B cell (primary cell): ENCODE data around the gene CXXC4. TPM values are rescaled to one million over a fixed set of nuclear protein-coding genes. Genes with fewer than 3 reads are reported as not detected.

Source experiments
- ATAC-seq: fragments of 200-7000 bp; cut with Tn5 transposase; one replicate; pipeline ENCODE4 v1.10.0; 2021; ENCODE audit warnings: low read depth, mild to moderate bottlenecking, moderate number of reproducible peaks, moderate library complexity
- CTCF ChIA-PET: fragments of 350-600 bp; sonication (Branson Sonifier 250); formaldehyde crosslinking; loops from one replicate; lab custom pipeline; 2021; ENCODE audit warnings: antibody characterized with exemption, inconsistent platforms; lab: Charles Lee
- POLR2A ChIA-PET: fragments of 350-600 bp; sonication (Branson Sonifier 250); formaldehyde crosslinking; loops from one replicate; lab custom pipeline; 2021; ENCODE audit warnings: antibody characterized with exemption; lab: Charles Lee
- DNase-seq: peaks from one replicate; pipeline ENCODE4 v3.0.0; 2013
- H2AFZ ChIP-seq: 2 replicates; pipeline ENCODE4 v1.6.1; 2012; ENCODE audit warnings: mild to moderate bottlenecking, low read depth, low read length; ENCODE audit not compliant: insufficient read depth, poor library complexity, severe bottlenecking
- H3K27ac ChIP-seq, 2 donors: 1 replicate in 1 of 2; 2 replicates in 1 of 2; pipeline ENCODE4 v1.5.1; 2012 to 2013; ENCODE audit warnings: low read length in 2 of 2, mild to moderate bottlenecking in 2 of 2, moderate library complexity in 1 of 2
- H3K27me3 ChIP-seq, 4 experiments: fragments of 200-600 bp in 1 of 4; sonication (generic) in 1 of 4; replicated peaks in 1 of 4; 1 replicate in 2 of 4; 2 replicates in 2 of 4; pipeline versions ENCODE4 v1.6.1 to v1.7.0; 2013 to 2016; ENCODE audit warnings: low read length in 3 of 4, mild to moderate bottlenecking in 2 of 4, mixed read lengths in 1 of 4, moderate library complexity in 1 of 4; ENCODE audit not compliant: insufficient read depth in 4 of 4, control insufficient read depth in 3 of 4; ENCODE audit errors: control extremely low read depth in 1 of 4
- H3K36me3 ChIP-seq, 2 experiments: replicated peaks in 1 of 2; 1 replicate in 1 of 2; 2 replicates in 1 of 2; pipeline versions ENCODE4 v1.6.1 to v1.7.1; 2013; ENCODE audit warnings: low read length in 1 of 2; ENCODE audit not compliant: insufficient read depth in 2 of 2, control insufficient read depth in 1 of 2; ENCODE audit errors: control extremely low read depth in 1 of 2, extremely low read depth in 1 of 2
- H3K4me1 ChIP-seq, 2 donors: fragments of 200-600 bp in 1 of 2; sonication (generic) in 1 of 2; 1 replicate in 1 of 2; 2 replicates in 1 of 2; pipeline versions ENCODE4 v1.5.1 to v1.6.1; 2013 to 2017; ENCODE audit warnings: low read length in 2 of 2; ENCODE audit not compliant: control insufficient read depth in 2 of 2, insufficient read depth in 2 of 2
- H3K4me2 ChIP-seq: replicated peaks from 2 replicates; pipeline ENCODE3; 2012; ENCODE audit warnings: mild to moderate bottlenecking, low read depth, low read length; ENCODE audit not compliant: poor library complexity, severe bottlenecking
- H3K4me3 ChIP-seq, 5 experiments: fragments of 200-600 bp in 1 of 5; sonication (generic) in 1 of 5; 1 replicate in 3 of 5; 2 replicates in 2 of 5; pipeline versions ENCODE4 v1.5.1 to v1.7.0; 2011 to 2016; ENCODE audit warnings: low read length in 4 of 5, mild to moderate bottlenecking in 4 of 5, low read depth in 2 of 5, control low read depth in 1 of 5, moderate library complexity in 1 of 5; ENCODE audit not compliant: insufficient read depth in 1 of 5; ENCODE audit errors: control extremely low read depth in 1 of 5, extremely low read depth in 1 of 5
- H3K79me2 ChIP-seq: fragments of 200-600 bp; sonication (generic); one replicate; pipeline ENCODE4 v1.6.0; 2016; ENCODE audit warnings: low read length; ENCODE audit not compliant: control insufficient read depth, insufficient read depth
- H3K9ac ChIP-seq: fragments of 200-600 bp; sonication (generic); 2 replicates; pipeline ENCODE4 v1.6.1; 2017; ENCODE audit warnings: mild to moderate bottlenecking, low read length, moderate library complexity
- H3K9me3 ChIP-seq, 3 donors: one replicate each; pipeline versions ENCODE4 v1.6.1 to v1.7.1; 2013; ENCODE audit warnings: low read length in 2 of 3; ENCODE audit not compliant: control insufficient read depth in 2 of 3, insufficient read depth in 1 of 3; ENCODE audit errors: control extremely low read depth in 1 of 3
- H4K20me1 ChIP-seq: 2 replicates; pipeline ENCODE4 v1.6.0; 2012; ENCODE audit warnings: mild to moderate bottlenecking, low read length; ENCODE audit not compliant: insufficient read depth, control insufficient read depth, poor library complexity, severe bottlenecking
- H3K27ac Mint-ChIP-seq: one replicate; pipeline ENCODE4 v1.8.0; 2021; ENCODE audit warnings: mixed read lengths
- H3K27me3 Mint-ChIP-seq: one replicate; pipeline ENCODE4 v1.8.0; 2021; ENCODE audit warnings: mixed read lengths
- H3K4me1 Mint-ChIP-seq: one replicate; pipeline ENCODE4 v1.8.0; 2021; ENCODE audit warnings: mixed read lengths
- H3K4me3 Mint-ChIP-seq: one replicate; pipeline ENCODE4 v1.8.0; 2021; ENCODE audit warnings: mixed read lengths
- H3K9me3 Mint-ChIP-seq: one replicate; pipeline ENCODE4 v1.8.0; 2022; ENCODE audit warnings: mixed read lengths; ENCODE audit not compliant: insufficient read depth
- CTCF ChIP-seq: fragments of 200-600 bp; IDR thresholded peaks from one replicate; pipeline ENCODE4 v1.8.0; 2022; ENCODE audit warnings: antibody characterized with exemption, mild to moderate bottlenecking
- EZH2 ChIP-seq: IDR thresholded peaks from 2 replicates; pipeline ENCODE4 v1.6.1; 2012; ENCODE audit warnings: borderline replicate concordance, low read depth, mild to moderate bottlenecking, moderate library complexity, low read length; ENCODE audit not compliant: insufficient read depth, poor library complexity, severe bottlenecking
- WGBS: methylation state at CpG from one replicate; pipeline ENCODE4 v1.1.5; 2013; ENCODE audit warnings: missing lambda C conversion rate; ENCODE audit not compliant: insufficient coverage; 5-methylcytosine and 5-hydroxymethylcytosine counted together
- intact Hi-C: fragments of 100-400 bp; cut with micrococcal nuclease; formaldehyde crosslinking; loops from one replicate; pipeline ENCODE4 v1.10.0; 2022
- polyA plus RNA-seq: library from polyadenylated mRNA; depleted of rRNA; stranded (reverse); fragments of >200 nt; gene quantifications from 2 replicates; pipeline ENCODE4 v1.2.3, GENCODE V29; 2012
- total RNA-seq, 2 donors: library from RNA; stranded (reverse); fragments of 120-200 nt in 1 of 2; gene quantifications; 1 replicate in 1 of 2; 2 replicates in 1 of 2; pipeline versions ENCODE4 v1.2.3 to v1.2.4, GENCODE V29; 2013 to 2022

Gene CXXC4
- total and polyA plus RNA-seq, 2 donors (not counting 1 experiment from before 2014, with no cell fraction given), result not detected

GRCh38 chr4:104465619-104466018 is 29.1 kb downstream of the CXXC4 start:
- Mint-ChIP-seq H3K4me3 (no peak overlapping the region), H3K9me3 (no peaks in the 10 kb centered on the region), H3K27me3 (no peaks in the 10 kb centered on the region), H3K4me1 (no peaks in the 10 kb centered on the region), H3K27ac (no peak overlapping the region)
- ChIA-PET CTCF (no interaction called here), POLR2A (no interaction called here)
- H3K36me3 ChIP-seq, result no peaks in the 10 kb centered on the region
- H3K27ac ChIP-seq, result no peak overlapping the region
- ATAC-seq (no peak), DNase-seq (no peak)
- H3K4me2 ChIP-seq, result no peak overlapping the region
- H3K9me3 ChIP-seq, result no peaks in the 10 kb centered on the region
- H3K4me1 ChIP-seq, result no peaks in the 10 kb centered on the region
- TF ChIP-seq CTCF, result no peak
- TF ChIP-seq EZH2, result no peak
- WGBS, result 100% methylated on average over 1 of the region's 5 CpGs
- intact Hi-C loops, result no loop called here
- no peak overlapping the region for H3K4me3 ChIP-seq
- H2AFZ ChIP-seq, result no peak overlapping the region
- H3K79me2 ChIP-seq, result no peaks in the 10 kb centered on the region
- no peaks in the 10 kb centered on the region for H3K27me3 ChIP-seq
- H4K20me1 ChIP-seq, result no peaks in the 10 kb centered on the region
- H3K9ac ChIP-seq, result no peak overlapping the region

- Histone ChIP-seq H3K9me3 (no peaks in the 10 kb centered on the region), H3K36me3 (no peaks in the 10 kb centered on the region), H3K27me3 (no peaks in the 10 kb centered on the region), H3K79me2 (no peaks in the 10 kb centered on the region), H3K4me1 (no peaks in the 10 kb centered on the region), H2AFZ (no peak overlapping the region), H3K27ac (no peak overlapping the region), H3K4me3 (no peak overlapping the region), H3K9ac (no peak overlapping the region), H3K4me2 (no peak overlapping the region), H4K20me1 (no peaks in the 10 kb centered on the region)
- H3K4me3 Mint-ChIP-seq, result no peak overlapping the region
- no peak for TF ChIP-seq CTCF
- no peak for TF ChIP-seq EZH2
- WGBS, result no CpG with 5 or more reads among the region's 1 CpG
- ATAC-seq, result no peak
- H3K9me3 Mint-ChIP-seq, result no peaks in the 10 kb centered on the region
- POLR2A ChIA-PET, result no interaction called here
- intact Hi-C loops, result no loop called here
- H3K27me3 Mint-ChIP-seq, result no peaks in the 10 kb centered on the region
- no peak for DNase-seq
- CTCF ChIA-PET, result no interaction called here
- no peak overlapping the region for H3K27ac Mint-ChIP-seq
- no peaks in the 10 kb centered on the region for H3K4me1 Mint-ChIP-seq
Measured at GRCh38 chr4:104465201-104465600, 29.5 kb downstream of the CXXC4 start.
